NCI-H2029 treated with DMSO at 0.1 percent for 48 hours (cell line): ENCODE measurements around the gene FOXN3.
"Not testable (repeated sequence)": the region's sequence is repeated elsewhere in the genome, so short reads cannot be mapped to it uniquely, and the experiment has no call there.

ENCODE experiments used
- DNase-seq: peaks from one replicate; lab custom pipeline; 2025; lab: John Stamatoyannopoulos, UW

FOXN3 gene

DNA sequence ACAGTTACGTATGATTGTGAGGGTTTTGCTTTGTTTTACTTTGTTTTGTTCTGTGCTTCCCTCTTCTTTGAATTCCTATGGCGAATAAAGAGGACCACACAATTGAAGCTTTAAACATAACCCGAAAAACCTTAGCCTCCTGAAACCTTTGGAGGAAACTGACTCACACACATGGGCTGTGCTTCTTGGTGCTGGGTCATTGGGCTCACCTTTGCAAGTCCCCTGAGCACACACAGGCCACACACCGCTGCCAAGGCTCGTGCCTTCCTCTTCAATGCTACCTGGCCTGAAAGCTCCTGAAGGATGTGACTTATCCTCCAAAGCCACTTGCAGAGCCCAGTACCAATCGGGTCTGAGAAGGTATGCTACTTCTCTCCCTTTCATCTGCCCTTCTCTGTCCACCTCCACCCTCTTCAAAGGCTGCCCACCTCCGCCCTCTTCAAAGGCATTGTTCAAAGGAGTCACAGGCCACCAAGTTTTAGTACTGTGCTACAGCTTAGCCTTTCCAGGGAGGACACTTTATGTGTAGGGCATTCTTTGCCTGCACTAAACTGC, 114.6 kb downstream of the FOXN3 start:
- DNase-seq = no peak

DNA sequence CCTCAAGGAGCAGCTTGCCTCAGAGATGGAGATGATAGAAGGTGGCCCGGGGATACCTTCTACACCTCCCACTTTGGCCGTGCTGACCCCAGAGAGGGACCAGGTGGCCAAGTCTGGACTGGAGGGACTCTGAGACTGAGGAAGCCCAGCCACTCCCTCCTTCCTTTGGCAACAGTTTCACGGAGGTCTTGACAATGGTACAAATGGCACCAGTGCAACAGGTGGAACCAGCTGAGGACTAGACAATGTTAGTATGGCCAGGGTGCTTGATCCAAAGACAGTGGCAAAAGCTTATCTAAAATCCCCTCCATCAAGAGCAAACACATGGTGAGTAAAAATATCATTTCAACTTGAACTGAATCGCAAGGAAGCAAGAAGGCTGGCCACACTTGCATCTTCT, 117.4 kb downstream of the FOXN3 start:
- DNase-seq = no peak

DNA sequence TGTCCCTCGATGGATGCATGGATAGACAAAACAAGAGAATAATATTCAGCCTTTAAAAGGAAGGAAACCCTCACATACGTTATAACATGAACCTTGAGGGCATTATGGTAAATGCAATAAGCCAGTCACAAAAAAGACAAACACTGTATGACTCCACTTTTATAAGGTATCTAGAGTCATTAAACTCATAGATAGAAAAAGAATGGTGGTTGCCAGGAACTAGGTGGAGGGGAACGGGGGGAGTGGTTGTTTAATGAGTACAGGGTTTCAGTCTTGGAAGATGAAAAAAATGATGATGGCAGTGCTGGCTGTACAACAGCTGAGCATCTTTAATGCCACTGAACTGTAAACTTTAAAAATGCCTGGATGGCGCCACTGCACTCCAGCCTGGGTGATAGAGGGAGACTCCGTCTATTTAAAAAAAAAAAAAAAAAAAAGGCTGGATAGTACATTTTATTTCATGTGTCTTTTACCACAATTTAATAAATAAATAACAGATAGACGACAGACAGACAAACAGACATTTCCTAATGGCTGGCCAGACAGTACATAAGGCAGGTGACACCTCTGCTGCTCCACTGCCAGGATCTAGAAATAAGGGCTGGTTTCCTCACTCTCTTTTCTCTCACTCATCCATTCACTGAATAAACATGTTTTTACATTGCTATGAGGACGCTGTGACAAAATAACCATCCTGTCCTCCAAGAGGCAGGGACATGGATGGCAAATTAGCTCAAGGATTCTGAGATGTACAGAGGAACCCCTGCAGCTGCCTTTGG, 118.8 kb downstream of the FOXN3 start:
- no peak for DNase-seq

DNA sequence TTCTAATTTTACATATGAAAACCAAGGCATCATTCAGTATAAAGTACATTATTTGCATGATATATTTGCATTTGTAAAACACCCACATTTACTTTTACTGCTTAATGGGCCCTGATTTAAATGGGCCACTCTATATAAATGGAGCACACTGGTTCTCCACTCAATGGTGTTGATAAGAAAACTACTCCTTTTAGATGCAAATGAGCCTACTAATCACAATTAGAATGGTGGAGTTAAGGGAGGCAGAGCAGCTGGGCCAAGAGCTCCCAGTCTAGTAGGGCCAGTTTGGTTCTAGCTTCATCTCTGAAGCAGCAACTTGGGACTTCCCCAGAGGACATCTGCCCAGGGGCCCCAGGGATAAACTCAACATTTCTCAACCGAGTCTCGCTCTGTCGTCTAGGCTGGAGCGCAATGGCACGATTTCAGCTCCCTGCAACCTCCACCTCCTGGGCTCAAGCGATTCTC, 120.7 kb downstream of the FOXN3 start:
- DNase-seq = no peak

DNA sequence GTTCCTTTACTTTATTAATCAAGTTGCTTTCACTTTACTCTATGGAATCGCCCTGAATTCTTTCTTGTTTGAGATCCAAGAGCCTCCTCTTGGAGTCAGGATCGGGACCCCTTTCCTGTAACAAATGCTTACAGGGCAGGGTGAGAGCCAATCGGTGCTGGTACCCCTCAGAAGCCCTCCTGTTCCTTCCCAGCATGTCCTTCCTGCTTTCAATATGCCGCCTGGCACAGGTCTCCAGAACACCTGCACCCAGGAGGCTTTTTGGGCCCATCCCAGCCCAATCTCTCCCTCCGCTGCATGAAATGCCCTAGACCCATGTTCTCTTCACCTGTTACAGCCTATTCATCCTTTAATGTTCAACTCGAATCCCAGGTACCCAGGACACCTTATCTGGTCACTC, 122.2 kb downstream of the FOXN3 start:
- no peak for DNase-seq

DNA sequence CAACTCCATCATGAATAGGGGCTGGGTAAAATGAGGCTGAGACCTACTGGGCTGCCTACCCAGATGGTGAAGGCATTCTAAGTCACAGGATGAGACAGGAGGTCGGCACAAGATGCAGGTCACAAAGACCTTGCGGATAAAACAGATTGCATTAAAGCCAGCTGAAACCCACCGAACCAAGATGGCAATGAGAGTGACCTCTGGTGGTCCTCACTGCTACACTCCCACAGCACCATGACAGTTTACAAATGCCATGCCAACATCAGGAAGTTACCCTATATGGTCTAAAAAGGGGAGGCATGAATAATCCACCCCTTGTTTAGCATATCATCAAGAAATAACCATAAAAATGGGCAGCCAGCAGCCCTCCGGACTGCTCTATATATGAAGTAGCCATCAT, 122.6 kb downstream of the FOXN3 start:
- not testable (repeated sequence) for DNase-seq

DNA sequence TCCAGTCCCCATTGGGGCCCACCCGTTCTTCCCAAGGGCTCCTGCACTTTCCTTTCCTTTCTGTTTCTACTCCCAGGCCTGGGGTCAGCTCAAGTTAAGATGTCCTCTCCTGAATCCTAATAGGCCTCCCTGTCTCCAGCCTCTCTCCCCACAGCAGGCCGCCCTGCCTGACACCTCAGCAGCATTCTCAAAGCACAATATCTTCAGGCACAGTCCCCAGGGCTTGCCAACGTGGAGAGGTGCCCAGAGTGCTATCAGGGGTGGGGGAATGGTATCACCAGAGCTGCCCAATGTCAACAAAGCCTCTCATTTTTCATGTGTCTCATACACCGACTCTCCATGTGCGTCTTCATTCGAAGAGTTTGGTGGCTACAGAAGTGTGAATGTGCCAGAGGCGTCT, 123.0 kb downstream of the FOXN3 start:
- DNase-seq = no peak

DNA sequence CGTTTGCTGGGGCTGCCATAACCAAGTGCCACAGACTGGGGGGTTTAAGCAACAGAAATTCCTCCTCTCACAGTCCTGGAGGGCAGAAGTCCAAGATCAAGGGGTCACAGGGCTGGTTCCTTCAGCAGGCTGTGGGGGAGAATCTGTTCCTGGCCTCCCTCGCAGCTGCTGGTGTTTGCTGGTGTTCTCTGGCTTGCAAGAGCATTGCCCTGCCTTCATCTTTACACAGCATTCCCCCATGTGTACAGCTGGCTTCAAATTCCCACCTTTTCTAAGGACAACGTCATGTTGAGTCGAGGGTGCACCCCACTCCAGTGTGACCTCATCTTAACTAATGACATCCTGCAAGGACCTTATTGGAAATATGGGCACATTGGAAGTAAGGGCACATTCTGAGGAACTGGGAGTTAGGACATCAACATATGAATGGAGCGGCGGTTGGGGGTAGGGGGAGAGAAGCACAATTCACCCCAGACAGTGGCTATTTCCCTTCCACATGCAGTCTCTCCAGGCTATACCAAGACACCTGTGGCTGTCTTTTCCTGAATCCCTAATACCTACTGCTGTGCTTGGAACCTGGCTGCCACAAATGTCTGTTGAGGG, 123.6 kb downstream of the FOXN3 start:
- no peak for DNase-seq

DNA sequence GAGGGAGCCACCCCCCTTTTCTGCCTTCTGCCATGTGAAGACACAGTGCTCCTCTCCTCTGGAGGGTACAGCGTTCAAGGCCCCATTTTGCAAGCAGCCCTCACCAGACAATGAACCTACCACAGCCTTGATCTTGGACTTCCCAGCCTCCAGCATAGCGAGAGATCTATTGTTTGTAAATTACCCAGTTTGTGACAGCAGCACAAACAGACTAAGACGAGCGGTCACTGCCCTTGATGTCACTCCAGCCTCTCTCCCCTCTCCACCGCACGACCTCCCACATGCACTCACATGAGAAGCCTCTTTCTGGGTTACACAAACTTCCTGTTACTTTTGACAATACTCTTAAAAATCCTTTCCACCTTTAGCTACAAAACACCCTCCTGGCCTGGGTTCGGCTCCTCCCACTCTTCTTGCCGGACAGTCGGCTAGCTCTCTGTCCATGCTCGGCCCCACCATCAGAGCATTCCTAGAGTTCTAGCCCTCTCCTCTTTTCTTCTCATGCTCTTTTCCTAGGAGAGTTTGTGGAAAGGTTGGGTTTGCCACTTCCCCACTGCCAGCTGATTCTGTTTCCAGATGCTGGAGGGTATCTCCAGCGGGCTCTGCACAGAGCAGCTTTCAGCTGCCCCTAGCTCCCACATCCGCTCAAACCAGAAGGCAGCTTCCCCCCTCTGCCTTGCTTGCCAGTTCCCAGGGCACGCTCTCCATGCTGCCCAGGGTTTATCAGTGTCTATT, 124.3 kb downstream of the FOXN3 start:
- no peak for DNase-seq

DNA sequence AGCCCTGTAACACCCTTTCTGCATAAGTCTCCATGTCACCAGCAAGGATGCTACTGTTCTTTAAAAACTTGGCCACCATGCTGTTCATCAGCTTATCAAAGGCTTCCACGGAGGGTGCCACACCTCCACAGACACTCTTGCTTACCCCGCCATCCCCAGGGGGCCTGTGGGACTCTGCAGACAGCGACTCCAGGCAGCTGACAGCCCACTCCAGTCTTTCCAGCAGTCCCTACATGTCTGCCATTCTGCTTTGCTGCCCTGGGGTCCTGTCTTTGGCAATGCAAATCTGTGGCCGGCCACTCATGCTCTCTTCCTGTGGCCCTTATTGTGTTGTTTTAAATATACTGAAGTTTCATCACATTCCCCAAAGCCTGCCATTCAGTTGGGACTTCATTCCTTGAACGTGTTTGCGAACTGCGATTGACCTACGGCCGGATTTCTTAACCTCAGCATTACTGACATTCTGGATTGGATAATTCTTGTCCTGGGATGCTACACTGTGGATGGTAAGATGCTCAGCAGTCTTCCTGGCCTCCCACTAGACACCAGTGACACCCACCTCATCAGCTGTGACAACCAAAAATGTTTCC, 125.6 kb downstream of the FOXN3 start:
- no peak for DNase-seq

DNA sequence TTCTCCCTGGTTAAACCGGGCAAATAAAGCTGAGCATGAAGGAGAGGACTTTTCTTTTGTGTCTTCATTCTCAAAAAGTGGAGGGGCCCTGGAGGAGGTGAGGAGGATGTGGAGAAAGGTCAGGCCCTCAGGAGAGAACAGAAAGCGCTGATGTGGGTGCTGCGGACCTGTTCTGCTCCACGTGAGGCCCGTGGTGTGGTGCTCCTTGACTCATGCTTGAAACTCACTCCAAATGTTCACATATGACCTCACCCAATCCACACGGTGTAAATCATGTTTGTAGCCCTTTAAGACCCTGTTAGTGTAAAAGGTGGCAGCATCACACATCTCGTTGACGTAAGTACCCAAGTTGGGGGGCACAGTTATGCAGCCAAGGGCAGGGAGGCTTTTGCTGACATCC, 126.2 kb downstream of the FOXN3 start:
- DNase-seq = no peak

DNA sequence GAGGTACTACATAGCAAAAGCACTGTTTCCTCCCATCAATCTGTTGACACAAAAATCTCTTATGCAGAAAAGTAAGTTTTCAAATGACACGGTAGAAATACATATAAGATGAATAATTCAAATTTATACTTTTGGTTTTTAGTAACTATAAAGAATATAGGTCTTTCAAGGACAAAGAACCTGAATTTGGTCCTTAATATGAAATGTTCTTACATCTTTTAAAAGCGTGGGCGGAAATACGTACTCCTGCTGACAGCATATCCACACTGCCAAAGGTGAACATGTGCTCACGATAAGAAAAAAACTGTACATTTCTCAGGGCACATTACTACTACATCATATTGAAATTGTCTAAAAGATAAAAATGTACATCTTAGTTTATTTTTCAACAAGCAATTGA, 127.6 kb downstream of the FOXN3 start:
- no peak for DNase-seq

DNA sequence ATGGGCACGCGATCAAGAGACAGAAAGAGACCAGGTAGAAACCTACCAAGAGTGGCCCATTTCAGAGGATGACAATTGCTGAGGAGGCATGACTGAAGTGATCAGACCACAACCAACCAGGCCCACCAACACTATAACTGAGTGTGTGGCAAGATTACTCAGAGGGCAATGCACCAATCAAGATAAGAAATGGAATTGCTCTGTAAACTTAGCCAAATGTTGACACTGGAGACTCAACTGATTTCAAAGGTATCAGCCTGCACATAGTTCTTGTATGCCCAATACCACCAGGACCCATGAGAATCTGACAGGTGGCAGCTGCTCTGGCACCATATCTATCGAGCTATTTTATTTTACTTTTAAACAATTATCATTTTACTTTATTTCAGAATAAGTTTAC, 128.9 kb downstream of the FOXN3 start:
- no peak for DNase-seq

DNA sequence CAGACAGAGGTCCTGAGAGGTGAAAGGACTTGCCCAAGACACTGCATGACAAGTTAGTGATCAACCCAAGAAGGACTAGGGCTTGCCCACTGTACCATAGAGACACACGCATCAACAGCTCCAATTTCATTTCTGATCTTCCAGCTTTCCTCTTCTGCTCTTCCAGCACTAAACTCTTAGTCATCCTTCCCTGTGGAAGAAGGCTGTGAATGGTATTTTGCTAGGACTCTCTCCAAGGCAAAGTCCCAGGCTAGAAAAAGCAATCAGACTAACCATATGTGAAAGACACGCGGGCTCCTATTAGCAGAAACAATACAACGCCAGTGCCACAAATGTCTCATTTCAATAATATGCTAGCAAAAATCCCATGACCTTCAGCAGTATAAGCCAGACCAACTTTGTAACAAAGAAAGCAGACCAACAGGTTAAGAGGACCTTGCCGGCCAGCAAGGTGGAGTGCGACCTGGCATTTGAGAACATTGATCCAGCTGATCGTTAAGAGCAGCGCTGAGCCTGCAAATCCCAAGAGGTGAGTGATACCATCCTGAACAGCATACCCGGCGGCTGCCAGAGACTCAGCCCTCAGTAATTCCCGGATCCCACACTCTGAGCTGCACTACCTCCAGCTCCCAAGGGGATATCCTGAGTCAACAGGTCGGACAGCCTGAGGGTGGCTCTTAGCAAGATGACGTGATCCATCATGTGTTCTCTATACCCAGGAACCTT, 132.5 kb downstream of the FOXN3 start:
- DNase-seq = no peak

DNA sequence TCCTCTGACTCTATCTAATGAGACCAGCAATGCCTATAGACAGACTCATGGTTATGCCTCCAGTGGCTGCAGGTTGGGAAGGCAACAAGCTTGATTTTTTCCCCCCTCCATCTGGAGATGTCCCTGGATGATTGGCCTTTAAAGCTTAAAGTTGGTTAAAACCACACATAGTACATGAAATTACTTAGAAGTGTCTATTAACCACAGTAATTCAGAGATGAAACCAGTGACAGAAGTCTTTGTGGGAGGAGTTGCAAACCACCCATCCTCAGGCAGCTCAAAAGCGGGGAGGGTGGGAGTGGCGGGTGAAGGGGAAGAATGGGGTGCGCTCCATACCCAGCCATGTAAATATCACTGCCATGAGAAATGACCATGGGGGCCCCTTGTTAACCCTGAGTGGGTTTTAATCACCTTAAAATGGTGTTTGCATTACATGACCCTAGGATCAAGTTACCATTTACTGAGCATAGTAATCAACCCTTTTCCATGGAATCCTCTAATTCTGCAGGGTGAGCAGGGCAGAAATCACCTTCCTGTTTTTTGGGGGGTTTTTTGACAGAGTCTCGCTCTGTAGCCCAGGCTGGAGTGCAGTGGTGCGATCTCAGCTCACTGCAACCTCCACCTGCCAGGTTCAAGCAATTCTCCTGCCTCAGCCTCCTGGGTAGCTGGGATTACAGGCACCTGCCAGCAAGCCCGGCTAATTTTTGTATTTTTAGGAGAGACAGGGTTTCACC, 133.5 kb downstream of the FOXN3 start:
- no peak for DNase-seq

DNA sequence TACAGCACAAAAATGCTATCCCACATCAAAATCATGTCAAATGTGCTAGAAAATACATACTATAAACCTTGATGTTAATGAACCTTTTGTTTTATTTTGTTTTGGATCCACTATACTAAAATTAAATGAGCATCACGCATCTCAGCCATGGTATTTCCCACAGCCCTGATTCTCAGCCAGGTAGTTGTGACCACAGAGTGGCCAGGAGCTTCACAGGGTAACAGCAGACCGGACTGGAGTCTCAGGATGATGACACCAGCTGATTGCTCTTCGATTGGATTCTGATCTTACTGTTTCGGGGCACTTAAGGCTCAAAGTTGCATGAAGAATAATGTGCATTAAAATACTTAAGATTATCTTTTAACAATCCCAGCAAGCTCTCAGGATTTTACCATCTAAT, 134.8 kb downstream of the FOXN3 start:
- no peak for DNase-seq

DNA sequence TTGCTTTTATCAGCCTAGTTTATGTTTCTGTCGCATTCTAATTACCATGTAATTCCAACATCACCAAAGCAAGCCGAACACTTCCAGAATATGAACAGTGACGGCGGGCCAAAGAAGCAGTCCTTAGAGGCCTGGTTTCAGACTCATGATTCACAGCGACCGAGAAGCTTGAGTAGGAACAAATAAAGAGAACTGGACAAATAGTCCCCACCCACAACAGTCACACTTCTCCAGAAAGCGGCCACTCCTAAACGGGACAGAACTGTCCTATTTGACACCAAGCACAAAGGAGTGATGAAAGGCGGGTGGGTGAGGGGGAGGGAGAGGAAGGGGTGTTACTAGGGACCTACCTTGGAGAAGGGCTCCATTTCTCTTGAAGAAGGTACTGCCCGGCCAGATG, 136.4 kb downstream of the FOXN3 start:
- DNase-seq = no peak

DNA sequence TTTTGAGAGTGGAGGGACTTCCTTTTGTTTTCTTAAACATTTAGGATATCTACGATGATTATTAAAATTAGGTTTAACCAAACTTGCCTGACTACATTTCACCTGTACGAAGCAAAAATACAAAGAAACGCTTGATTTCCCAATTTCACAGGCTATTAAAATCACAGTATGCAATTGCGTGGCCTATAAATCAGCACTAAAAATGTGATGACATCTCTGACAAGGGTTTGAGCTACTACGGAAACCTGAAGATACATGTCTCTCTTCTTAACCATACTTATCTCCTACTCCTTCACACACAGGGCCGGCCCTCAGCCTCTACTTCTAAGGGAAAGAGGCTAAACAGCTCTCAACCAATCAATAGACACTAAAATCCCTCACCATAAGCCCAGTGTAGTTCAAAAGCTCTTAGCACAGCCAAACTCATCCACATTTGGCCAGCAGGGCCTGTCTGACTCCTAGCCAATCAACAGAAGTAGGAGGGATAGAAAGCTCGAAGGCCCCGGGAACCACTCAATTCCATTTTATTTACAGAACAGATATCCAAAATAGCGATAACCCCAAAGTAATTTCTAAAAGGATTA, 137.3 kb downstream of the FOXN3 start:
- no peak for DNase-seq

DNA sequence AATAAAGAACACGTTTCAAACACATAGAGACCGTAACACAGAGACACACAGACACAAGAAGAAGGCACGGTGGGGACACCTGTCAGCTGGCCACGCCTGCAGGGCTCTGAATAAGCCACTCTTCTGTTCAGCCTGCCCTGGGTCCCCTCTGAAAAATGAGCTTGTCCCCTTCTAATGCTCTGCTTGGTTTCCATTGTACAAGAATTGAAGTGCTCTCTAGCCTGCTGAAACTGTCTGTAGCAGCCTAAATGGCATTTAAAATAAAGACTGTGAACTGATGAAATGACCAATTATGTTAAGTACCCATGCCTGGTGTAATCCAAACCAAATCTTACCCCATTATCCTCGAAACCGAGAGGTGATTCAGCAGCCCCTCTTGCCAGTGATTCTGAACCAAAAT, 139.8 kb downstream of the FOXN3 start:
- no peak for DNase-seq

DNA sequence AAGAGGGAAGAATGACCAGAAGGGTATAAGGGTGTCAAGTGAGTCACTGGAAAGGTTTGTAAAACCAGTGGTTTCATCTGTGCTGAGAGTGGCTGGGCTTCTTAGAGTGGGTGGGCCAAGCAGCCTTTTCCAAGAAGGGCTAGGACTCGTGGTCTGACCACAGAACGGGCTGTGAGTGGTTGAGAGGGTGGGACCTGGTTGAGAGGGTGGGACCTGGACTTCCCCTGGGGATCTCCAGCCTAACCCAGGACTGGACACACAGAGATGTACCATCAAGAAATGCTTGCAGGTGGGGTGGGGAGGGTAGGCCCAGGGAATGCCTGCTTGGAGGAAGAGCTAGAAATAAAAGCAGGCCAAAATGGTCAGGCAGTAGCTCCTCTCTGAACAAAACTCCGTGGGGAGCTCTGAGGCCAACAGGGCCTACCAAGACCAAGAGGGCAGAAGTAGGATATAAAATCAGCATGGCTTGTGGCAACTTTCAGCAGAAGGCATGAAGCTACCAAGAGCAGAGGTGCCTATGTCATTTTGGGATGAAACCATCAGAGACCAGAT, 140.5 kb downstream of the FOXN3 start:
- no peak for DNase-seq
